Measurements from ENCODE around the gene BOD1L1.

Gene BOD1L1

GRCh38 chr4:13541176-13541604, 86.3 kb downstream of the BOD1L1 start:
- no peak for DNase-seq (ENCODE audit: extremely low spot score)
- no peak for TF ChIP-seq BHLHE40 (IDR thresholded peaks at IDR 0.05; ENCODE audit: borderline replicate concordance)
- TF ChIP-seq NFRKB (IDR thresholded peaks at IDR 0.05) = no peak
- no peak for TF ChIP-seq L3MBTL2 (conservative IDR thresholded peaks at IDR 0.05)
- TF ChIP-seq PKNOX1 (IDR thresholded peaks at IDR 0.05) = no peak
- CTCF ChIA-PET = interaction anchor here (0.8 kb wide), 1 partner anchor 366 kb away, joined by 3 read pairs; no protein-coding TSS in a partner anchor
- POLR2A ChIA-PET = no interaction called here

- no peak for DNase-seq (ENCODE audit: extremely low spot score)
- ChIA-PET CTCF (interaction anchor here (0.8 kb wide), 1 partner anchor 366 kb away, joined by 3 read pairs; no protein-coding TSS in a partner anchor), POLR2A (no interaction called here)
- TF ChIP-seq SP1 (IDR thresholded peaks at IDR 0.05) = no peak
- TF ChIP-seq BHLHE40 (IDR thresholded peaks at IDR 0.05; ENCODE audit: borderline replicate concordance) = no peak
- TF ChIP-seq ARNT (IDR thresholded peaks at IDR 0.05) = no peak
- TF ChIP-seq LEF1 (IDR thresholded peaks at IDR 0.05; ENCODE audit: borderline replicate concordance) = no peak
- TF ChIP-seq ZNF384 (IDR thresholded peaks at IDR 0.05) = no peak
- TF ChIP-seq SUZ12 (IDR thresholded peaks at IDR 0.05) = no peak
- no peak for TF ChIP-seq TARDBP (IDR thresholded peaks at IDR 0.05)
- no peak for TF ChIP-seq CTBP1 (IDR thresholded peaks at IDR 0.05; ENCODE audit: borderline replicate concordance)
- TF ChIP-seq HDGF (IDR thresholded peaks at IDR 0.05; ENCODE audit: borderline replicate concordance) = no peak
- TF ChIP-seq FOXA1 (IDR thresholded peaks at IDR 0.05) = no peak
- TF ChIP-seq FOXM1 (IDR thresholded peaks at IDR 0.05; ENCODE audit: borderline replicate concordance) = no peak
- no peak for TF ChIP-seq ELF4 (IDR thresholded peaks at IDR 0.05)
- no peak for TF ChIP-seq NFRKB (IDR thresholded peaks at IDR 0.05)
- TF ChIP-seq FOXK2 (IDR thresholded peaks at IDR 0.05) = no peak
- no peak for TF ChIP-seq PKNOX1 (IDR thresholded peaks at IDR 0.05)
Observed at GRCh38 chr4:13540446-13541175, 86.9 kb downstream of the BOD1L1 start.

- no peak for DNase-seq (ENCODE audit: extremely low spot score)
- TF ChIP-seq L3MBTL2 (conservative IDR thresholded peaks at IDR 0.05) = no peak
- TF ChIP-seq TARDBP (IDR thresholded peaks at IDR 0.05) = no peak
- POLR2A ChIA-PET = no interaction called here
- CTCF ChIA-PET = no interaction called here
Observed at GRCh38 chr4:13539619-13540445, 87.7 kb downstream of the BOD1L1 start.

- CTCF ChIA-PET = no interaction called here
- DNase-seq (ENCODE audit: extremely low spot score) = no peak
- POLR2A ChIA-PET = no interaction called here
- TF ChIP-seq BHLHE40 (IDR thresholded peaks at IDR 0.05; ENCODE audit: borderline replicate concordance) (no peak), ZNF384 (IDR thresholded peaks at IDR 0.05) (no peak), PKNOX1 (IDR thresholded peaks at IDR 0.05) (no peak)
Observed at GRCh38 chr4:13539047-13539618, 88.4 kb downstream of the BOD1L1 start.

- ChIA-PET POLR2A (no interaction called here), CTCF (no interaction called here)
- DNase-seq (ENCODE audit: extremely low spot score) = no peak
- TF ChIP-seq ARNT (IDR thresholded peaks at IDR 0.05) (no peak), L3MBTL2 (conservative IDR thresholded peaks at IDR 0.05) (no peak), ELF4 (IDR thresholded peaks at IDR 0.05) (no peak), BHLHE40 (IDR thresholded peaks at IDR 0.05; ENCODE audit: borderline replicate concordance) (no peak), ZNF384 (IDR thresholded peaks at IDR 0.05) (no peak), CTBP1 (IDR thresholded peaks at IDR 0.05; ENCODE audit: borderline replicate concordance) (no peak), FOXM1 (IDR thresholded peaks at IDR 0.05; ENCODE audit: borderline replicate concordance) (no peak), SUZ12 (IDR thresholded peaks at IDR 0.05) (no peak), TARDBP (IDR thresholded peaks at IDR 0.05) (no peak), FOXK2 (IDR thresholded peaks at IDR 0.05) (no peak), SP1 (IDR thresholded peaks at IDR 0.05) (no peak), NFRKB (IDR thresholded peaks at IDR 0.05) (no peak), HDGF (IDR thresholded peaks at IDR 0.05; ENCODE audit: borderline replicate concordance) (no peak), PKNOX1 (IDR thresholded peaks at IDR 0.05) (no peak), LEF1 (IDR thresholded peaks at IDR 0.05; ENCODE audit: borderline replicate concordance) (no peak), FOXA1 (IDR thresholded peaks at IDR 0.05) (no peak)
Observed at GRCh38 chr4:13538427-13538973, 89.0 kb downstream of the BOD1L1 start.

Data from HEK293T (cell line).